Panc1 (cell line): ENCODE results near the gene GPC6. TPM values are rescaled to one million over a fixed set of nuclear protein-coding genes. Genes with fewer than 3 reads are reported as not detected.

Experiments used
- ATAC-seq: fragments of 200-7000 bp; cut with Tn5 transposase; 2 replicates; pipeline ENCODE4 v1.9.1; 2020; ENCODE audit warnings: mild to moderate bottlenecking, moderate library complexity
- BruUV-seq: library from RNA; stranded (reverse); fragments of 400-500 nt; replicated peaks from 2 replicates; lab custom pipeline; 2021; lab: Mats Ljungman, UMichigan
- CTCF ChIA-PET: fragments of 300-600 bp; sonication (Branson Sonifier 250); formaldehyde crosslinking; loops from one replicate; lab custom pipeline; 2022; ENCODE audit warnings: antibody characterized with exemption; lab: Charles Lee
- POLR2A ChIA-PET: fragments of 300-600 bp; sonication (Branson Sonifier 250); formaldehyde crosslinking; loops from one replicate; lab custom pipeline; 2022; ENCODE audit warnings: antibody characterized with exemption; lab: Charles Lee
- DNase-seq: peaks from one replicate; pipeline ENCODE4 v3.0.0-alpha.2; 2010; ENCODE audit warnings: low read depth, low spot score
- H3K27ac ChIP-seq: 2 replicates; pipeline ENCODE4 v1.5.1; 2011; ENCODE audit warnings: mild to moderate bottlenecking, low read length, inconsistent platforms
- H3K27me3 ChIP-seq: fragments of 200-500 bp; sonication (Bioruptor generic); 2 replicates; pipeline ENCODE4 v1.6.0; 2014; ENCODE audit warnings: low read length, inconsistent platforms; ENCODE audit not compliant: control insufficient read depth, insufficient read depth
- H3K36me3 ChIP-seq: fragments of 200-500 bp; sonication (Bioruptor generic); 2 replicates; pipeline ENCODE4 v1.5.1; 2014; ENCODE audit warnings: inconsistent platforms, mild to moderate bottlenecking, low read length, moderate library complexity; ENCODE audit not compliant: control insufficient read depth, insufficient read depth
- H3K4me1 ChIP-seq: 2 replicates; pipeline ENCODE4 v1.5.1; 2011; ENCODE audit warnings: inconsistent platforms, mild to moderate bottlenecking, low read length, moderate library complexity; ENCODE audit not compliant: control insufficient read depth, insufficient read depth
- H3K4me3 ChIP-seq, 2 experiments: 2 replicates each; pipeline ENCODE4 v1.5.1; 2011 to 2012; ENCODE audit warnings: low read depth in 2 of 2, low read length in 2 of 2, mild to moderate bottlenecking in 2 of 2, inconsistent platforms in 1 of 2, moderate library complexity in 1 of 2
- H3K9me3 ChIP-seq: fragments of 200-500 bp; sonication (Bioruptor generic); 2 replicates; pipeline ENCODE4 v1.5.1; 2014; ENCODE audit warnings: low read depth, mild to moderate bottlenecking, inconsistent platforms, low read length, moderate library complexity; ENCODE audit not compliant: control insufficient read depth, insufficient read depth
- CTCF ChIP-seq: fragments of 450-650 bp; IDR thresholded peaks from 2 replicates; pipeline ENCODE4 v1.5.1; 2017; ENCODE audit warnings: mild to moderate bottlenecking
- POLR2AphosphoS5 ChIP-seq: IDR thresholded peaks from 2 replicates; pipeline ENCODE4 v1.6.1; 2012; ENCODE audit warnings: mild to moderate bottlenecking, low read depth, low read length, moderate library complexity
- SIN3A ChIP-seq: IDR thresholded peaks from 2 replicates; pipeline ENCODE4 v1.6.1; 2012; ENCODE audit warnings: low read depth, mild to moderate bottlenecking, low read length, moderate library complexity, borderline replicate concordance; ENCODE audit not compliant: insufficient read depth
- TCF7L2 ChIP-seq: IDR thresholded peaks from 2 replicates; pipeline ENCODE4 v1.6.1; 2011; ENCODE audit warnings: mild to moderate bottlenecking, low read depth, low read length, inconsistent platforms
- in situ Hi-C: cut with HindIII; loops from 2 replicates; pipeline ENCODE4 v1.10.0; 2016; ENCODE audit warnings: low sequenced_read_pairs, low pct_unique_long_range_greater_than_20kb
- intact Hi-C: fragments of 100-400 bp; cut with micrococcal nuclease; formaldehyde crosslinking; loops from one replicate; pipeline ENCODE4 v1.10.0; 2022; ENCODE audit not compliant: unreplicated experiment
- total RNA-seq: library from RNA; stranded (reverse); gene quantifications from one replicate; pipeline ENCODE4 v1.2.1, GENCODE V29; 2021; ENCODE audit not compliant: unreplicated experiment
- TF ChIP-seq, protein P1 (sequence below), 2 experiments: IDR thresholded peaks; 2 replicates each; pipeline ENCODE4 v1.6.1; 2011 to 2012; ENCODE audit warnings: low read depth in 2 of 2, control low read depth in 1 of 2, low read length in 1 of 2, mild to moderate bottlenecking in 1 of 2, moderate library complexity in 1 of 2; ENCODE audit not compliant: insufficient read depth in 1 of 2

The GPC6 gene
- total RNA-seq, 1 experiment from 2014 or later, result 4.8 TPM

- no peak overlapping the region for H3K27ac ChIP-seq
Measured at GRCh38 chr13:93865235-93865634, 638.6 kb downstream of the GPC6 start.

DNA sequence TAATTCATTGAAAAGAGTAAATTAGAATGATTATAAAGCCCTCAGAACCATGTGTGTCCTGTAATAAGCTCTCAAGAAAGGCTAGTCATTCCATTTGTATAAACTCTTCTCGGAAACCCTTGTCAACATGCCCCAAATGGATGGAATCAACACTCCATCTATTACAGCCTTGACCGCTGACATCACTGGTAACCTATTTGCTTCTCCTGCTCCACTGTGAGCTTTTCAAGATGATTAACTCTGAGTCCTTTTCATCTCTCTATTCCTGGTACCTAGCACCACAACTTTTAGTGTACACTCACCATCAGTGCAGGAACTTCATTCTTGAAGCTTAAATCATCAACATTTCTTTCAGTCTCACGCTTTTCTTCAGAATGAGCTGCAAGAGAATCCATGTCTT lies 640.9 kb downstream of the GPC6 start:
- CTCF ChIA-PET, result no interaction called here
- in situ Hi-C loops, result no loop called here
- Histone ChIP-seq H3K27me3 (no peaks in the 10 kb centered on the region), H3K4me1 (no peaks in the 10 kb centered on the region), H3K4me3 (no peak overlapping the region), H3K27ac (no peak overlapping the region), H3K9me3 (no peaks in the 10 kb centered on the region), H3K36me3 (no peaks in the 10 kb centered on the region)
- TF ChIP-seq, protein P1, sequence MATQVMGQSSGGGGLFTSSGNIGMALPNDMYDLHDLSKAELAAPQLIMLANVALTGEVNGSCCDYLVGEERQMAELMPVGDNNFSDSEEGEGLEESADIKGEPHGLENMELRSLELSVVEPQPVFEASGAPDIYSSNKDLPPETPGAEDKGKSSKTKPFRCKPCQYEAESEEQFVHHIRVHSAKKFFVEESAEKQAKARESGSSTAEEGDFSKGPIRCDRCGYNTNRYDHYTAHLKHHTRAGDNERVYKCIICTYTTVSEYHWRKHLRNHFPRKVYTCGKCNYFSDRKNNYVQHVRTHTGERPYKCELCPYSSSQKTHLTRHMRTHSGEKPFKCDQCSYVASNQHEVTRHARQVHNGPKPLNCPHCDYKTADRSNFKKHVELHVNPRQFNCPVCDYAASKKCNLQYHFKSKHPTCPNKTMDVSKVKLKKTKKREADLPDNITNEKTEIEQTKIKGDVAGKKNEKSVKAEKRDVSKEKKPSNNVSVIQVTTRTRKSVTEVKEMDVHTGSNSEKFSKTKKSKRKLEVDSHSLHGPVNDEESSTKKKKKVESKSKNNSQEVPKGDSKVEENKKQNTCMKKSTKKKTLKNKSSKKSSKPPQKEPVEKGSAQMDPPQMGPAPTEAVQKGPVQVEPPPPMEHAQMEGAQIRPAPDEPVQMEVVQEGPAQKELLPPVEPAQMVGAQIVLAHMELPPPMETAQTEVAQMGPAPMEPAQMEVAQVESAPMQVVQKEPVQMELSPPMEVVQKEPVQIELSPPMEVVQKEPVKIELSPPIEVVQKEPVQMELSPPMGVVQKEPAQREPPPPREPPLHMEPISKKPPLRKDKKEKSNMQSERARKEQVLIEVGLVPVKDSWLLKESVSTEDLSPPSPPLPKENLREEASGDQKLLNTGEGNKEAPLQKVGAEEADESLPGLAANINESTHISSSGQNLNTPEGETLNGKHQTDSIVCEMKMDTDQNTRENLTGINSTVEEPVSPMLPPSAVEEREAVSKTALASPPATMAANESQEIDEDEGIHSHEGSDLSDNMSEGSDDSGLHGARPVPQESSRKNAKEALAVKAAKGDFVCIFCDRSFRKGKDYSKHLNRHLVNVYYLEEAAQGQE (IDR thresholded peaks at IDR 0.05; ENCODE audit: insufficient read depth in 1 of 2, low read depth in 2 of 2, low read length in 1 of 2), result no peak
- TF ChIP-seq POLR2AphosphoS5, result no peak
- no peak for TF ChIP-seq CTCF
- ATAC-seq (no peak), DNase-seq (no peak)
- no TSS peak for BruUV-seq
- POLR2A ChIA-PET, result no interaction called here
- intact Hi-C loops, result no loop called here

More at GRCh38 chr13:93865235-93865634, 638.6 kb downstream of the GPC6 start:
- CTCF ChIA-PET, result no interaction called here
- Histone ChIP-seq H3K9me3 (no peaks in the 10 kb centered on the region), H3K4me3 (no peak overlapping the region), H3K36me3 (no peaks in the 10 kb centered on the region), H3K27me3 (no peaks in the 10 kb centered on the region), H3K4me1 (no peaks in the 10 kb centered on the region)
- in situ Hi-C loops (no loop called here), intact Hi-C loops (no loop called here)
- TF ChIP-seq CTCF, result no peak
- no peak for TF ChIP-seq TCF7L2
- TF ChIP-seq, protein P1 (IDR thresholded peaks at IDR 0.05; ENCODE audit: insufficient read depth in 1 of 2, low read depth in 2 of 2, low read length in 1 of 2), result no peak
- no peak for TF ChIP-seq POLR2AphosphoS5
- TF ChIP-seq SIN3A, result no peak
- POLR2A ChIA-PET, result no interaction called here
- DNase-seq (no peak), ATAC-seq (no peak)
- BruUV-seq, result no TSS peak
